ENCODE measurements around the gene MLH3.

The MLH3 gene

GRCh38 chr14:74981462-74981782 is 69.8 kb downstream of the MLH3 start:
- DNase-seq, result no peak

DNA sequence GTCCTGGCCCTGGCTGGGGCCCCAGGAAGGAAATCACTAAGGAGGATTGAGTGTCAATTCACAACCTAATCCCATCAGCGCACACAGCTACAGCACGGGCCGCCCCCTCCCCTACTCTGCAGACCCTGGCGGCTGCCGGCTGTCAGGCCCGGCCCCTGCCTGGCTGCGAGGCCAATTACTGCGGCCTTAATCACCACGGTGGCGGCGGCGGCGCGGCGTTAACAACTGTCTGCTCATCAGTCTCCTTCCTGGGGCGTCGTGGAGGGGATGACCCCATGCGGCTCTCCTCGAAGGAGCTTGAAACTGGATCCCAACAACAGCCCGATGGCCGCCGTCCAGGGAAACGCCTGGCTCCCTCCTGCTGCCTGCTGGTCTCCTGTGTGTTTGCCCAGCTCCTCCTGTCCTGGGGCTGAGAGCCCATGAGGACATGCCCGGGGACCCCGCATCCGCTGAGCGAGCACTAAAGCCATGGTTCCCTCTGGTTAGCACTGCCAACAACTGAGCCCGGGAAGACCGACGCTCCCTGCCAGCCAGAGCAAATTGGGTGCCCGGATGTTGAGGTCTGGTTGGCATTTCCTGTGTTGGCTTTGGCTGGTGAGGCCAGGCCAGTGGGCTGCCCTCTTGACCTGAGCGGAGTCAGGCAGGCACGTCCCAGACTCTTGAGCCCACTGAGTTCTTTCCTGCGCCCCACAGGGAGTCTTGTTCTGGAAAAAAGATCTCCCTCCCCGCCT is 70.4 kb downstream of the MLH3 start:
- DNase-seq, result no peak

GRCh38 chr14:74980398-74980730 is 70.9 kb downstream of the MLH3 start:
- DNase-seq, result no peak

DNA sequence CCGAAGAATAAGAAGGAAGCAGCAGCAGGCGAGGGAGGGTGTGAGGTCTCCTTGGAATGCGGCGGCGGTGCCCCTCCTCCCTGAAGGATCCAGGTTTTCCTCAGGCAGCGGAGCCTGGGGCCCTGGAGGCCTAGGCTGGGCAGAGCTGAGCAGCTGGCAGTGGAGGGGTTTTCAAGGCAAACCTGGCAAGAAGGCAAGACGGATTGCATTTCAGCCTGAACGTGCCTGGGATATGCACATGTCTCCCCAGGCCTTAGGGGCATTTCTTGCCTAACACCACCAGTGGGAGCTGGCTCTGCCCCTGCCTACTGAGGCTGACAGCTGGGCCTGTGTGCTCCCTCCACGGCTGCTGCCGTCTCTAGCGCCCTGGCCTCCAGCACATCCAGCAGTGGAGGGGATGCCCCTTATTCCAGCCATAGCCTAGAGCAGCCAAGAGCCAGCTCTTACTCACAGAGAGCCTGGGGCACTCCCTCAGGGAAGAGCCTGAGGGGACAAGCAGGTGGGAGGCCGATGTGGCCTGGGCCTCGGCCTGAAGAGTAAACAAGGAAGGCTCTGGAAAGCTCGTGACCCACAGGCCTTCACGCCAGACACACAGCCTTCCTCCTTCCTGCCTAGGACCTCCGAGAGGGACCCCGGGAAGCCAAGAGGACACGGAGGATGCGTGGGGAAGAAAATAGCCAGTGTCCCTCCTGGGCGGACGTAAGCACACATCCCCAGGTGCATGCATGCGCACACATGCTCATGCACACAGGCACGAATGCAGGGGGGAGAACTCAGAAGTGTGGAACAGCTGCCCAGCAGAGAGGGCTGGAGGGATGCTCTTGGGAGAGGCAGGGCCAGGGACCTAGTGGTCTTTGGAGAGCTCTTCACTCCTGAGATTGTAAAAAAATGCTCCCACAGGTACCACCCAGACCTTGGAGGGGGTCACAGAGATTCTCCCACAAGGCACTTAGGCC is 71.5 kb downstream of the MLH3 start:
- no peak for DNase-seq

- DNase-seq, result no peak
These were observed 72.2 kb downstream of the MLH3 start for GRCh38 chr14:74979029-74979428.

GRCh38 chr14:74978416-74978947 is 72.8 kb downstream of the MLH3 start:
- DNase-seq, result no peak

DNA sequence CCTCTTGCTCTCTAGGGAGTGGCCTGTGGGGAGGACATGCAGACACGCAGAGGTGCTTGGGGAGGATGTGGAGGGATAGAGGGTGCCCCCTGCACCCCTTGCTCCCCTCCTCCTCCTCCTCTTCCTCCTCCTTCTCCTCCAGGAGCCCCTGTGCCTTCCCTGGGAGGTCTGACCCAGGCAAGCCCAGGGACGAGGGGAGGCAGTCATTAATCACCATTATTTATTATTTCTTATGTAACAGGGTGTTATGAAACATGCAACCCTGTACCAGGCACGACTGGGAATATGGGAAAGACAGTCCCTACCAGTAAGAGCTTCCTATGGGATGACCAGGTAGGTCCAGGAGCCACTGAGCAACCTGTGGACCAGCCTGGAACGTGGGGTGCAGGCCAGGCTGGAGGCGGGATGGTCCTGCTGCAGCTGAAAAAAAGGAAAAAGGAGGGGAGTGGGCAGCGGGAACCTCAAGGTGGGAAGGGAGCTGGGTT is 73.3 kb downstream of the MLH3 start:
- no peak for DNase-seq

DNA sequence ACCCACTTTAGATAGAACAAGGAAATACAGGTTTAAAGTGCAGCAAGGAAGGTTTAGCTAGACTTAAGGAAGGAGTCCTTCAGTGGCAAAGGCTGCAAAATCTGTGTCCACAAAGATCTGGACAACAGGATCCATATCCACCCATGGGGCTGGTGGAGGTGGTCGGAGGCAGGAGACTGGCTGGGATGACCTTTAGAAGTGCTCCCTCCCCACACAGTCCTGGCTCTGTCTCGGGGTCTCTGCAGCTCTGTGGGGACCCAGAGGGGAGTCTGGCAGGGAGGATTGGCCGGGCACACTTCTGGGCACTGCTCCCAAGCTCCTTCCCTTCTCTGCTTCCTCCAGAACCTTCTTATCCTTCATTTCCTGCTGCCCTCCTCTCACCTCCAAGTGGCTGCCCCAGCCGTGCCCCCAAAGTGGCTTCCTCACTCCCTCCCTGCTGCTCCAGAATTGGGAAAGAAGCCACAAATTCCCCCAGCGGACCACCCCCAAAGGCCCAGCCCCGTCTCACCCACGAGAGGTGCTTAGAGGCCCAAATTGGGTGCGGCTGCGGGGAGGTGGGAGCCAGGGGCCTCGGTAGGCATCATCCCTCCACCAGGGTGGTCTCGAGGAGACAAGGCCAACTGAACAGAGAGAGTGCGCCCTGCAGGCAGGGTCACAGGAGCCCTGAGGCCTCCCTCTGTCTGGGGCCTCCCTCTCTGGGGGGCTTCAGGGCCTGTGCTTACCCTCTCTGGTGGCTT is 73.9 kb downstream of the MLH3 start:
- DNase-seq, result no peak

DNA sequence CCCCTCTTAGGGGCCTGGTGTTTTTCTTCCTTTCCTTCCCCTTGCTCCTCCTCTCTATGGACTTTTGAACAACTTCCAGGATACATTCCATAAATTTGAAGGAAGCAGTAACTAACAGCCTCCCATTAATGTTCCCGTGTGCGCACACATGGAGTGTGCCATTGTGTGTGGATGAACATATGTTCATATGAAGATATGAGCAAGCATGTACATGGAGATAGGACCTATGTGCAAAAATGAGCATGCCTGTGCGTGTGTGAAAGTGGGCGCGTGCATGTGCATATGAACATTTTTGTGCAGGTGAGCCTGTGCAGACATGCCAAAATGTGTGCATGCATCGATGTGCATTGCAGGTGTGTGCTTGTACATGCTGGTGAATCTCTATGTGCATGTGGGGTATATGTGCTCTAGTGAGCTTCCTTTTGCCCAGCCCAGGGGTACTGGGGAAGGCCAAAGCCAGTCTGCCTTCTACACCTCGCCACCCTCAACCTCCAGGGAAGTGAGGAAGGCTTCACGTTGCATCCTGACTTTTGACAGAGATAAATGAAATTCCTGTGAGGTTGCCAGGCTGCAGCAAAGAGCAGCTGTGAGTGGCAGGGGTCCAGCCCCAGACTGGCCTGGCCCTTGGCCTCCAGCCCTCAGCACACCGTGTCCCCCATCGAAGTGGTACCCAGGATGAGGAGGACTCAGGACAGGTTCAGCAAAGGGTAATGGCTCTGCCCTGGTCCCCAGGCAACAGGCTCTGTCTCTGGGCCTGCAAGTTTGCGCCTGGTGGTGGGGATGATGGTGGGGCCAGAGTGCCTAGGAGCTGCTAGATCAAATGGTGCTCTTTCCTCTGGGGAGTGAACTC is 74.8 kb downstream of the MLH3 start:
- DNase-seq, result no peak

- DNase-seq, result no peak
These were observed 76.0 kb downstream of the MLH3 start for GRCh38 chr14:74975059-74975810.

DNA sequence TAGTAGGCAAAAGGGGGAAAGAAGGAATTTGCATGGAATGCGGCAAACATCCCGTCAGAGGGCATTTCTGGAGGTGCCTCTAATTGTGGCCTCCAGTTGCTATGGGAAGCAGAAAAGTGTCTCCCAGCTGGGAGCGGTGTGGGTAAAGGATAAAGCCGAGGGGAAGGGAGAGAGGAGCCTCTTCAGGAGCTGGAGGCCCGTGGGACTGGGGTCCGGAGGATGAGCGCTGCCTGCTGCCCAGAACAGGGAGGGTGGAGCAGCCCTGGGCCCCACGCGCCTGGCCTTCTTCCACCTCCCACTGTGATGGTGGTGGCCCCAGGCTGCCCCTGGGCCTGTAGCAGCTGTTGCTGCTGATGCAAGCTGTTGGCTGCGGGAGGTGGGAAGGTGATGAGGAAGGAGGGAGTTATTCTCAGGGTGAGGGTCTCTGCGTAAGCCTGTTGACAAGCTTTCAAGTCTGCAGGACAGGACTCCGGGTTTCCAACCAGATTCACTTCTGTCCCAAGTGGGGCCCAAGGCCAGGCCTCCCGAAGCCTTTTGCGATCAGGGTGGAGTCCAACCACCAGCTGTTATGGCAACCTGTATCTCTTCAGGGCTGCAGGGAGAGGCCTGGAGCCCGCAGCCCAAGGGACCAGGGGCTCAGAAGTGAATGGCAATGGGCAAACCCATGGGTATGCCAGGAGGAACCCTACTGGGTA is 76.8 kb downstream of the MLH3 start:
- DNase-seq, result no peak

GRCh38 chr14:74973905-74974363 is 77.3 kb downstream of the MLH3 start:
- DNase-seq, result no peak

GRCh38 chr14:74973003-74973653 is 78.1 kb downstream of the MLH3 start:
- no peak for DNase-seq

DNA sequence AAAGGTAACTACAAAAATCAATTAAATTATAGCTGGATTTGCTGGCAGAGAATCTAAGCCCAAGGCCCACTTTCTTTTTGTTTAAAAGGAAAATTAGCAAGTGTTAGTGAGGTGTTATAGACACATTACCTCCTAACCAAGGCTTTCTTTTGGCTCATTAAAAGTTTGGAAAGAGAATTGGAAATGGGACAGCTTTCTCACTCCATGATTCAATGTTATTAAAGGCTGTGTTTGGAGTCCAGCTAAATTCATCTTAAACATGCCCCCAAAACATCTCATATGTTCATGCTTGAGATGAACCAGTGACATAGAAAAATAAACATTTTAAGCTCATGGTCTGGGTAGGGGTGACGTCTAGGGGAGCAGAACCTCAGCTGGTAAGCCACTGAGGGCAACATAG is 82.5 kb downstream of the MLH3 start:
- no peak for DNase-seq

DNA sequence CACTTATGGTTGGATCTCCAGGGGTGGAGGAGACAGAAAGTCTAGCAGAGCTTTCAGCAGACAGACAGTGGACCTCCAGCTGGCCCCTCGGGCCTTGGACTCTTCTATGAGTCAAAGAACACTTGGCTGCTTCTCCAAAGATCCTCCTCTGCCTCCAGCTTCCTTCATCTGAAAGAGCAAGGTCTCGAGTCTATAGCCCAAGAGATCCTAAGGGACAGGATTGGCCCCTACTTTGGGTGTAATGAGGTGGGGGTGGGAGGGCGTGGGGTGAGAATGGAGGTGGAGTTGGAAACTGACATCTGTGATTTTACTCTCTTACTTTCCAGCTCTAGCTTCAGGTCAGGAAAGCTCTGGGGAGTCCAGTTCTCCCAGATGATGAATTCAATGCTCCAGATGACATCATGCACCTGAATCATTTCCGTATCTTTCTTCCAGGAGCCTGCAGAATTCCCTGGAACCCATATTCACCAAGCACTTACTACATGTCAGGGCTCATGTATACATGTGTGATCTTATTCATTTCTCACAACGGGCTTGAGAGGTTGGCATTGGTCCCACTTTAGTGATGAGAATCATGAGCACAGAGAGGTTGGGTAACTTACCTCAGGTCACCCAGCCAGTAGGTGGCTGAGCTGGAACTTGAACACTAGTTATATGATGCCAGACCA is 85.6 kb downstream of the MLH3 start:
- DNase-seq, result no peak

GRCh38 chr14:74964787-74965485 is 86.3 kb downstream of the MLH3 start:
- DNase-seq, result no peak
